HG03565 (cell line): ENCODE results near the gene KCNK17.
"Not testable (repeated sequence)": the region's sequence is repeated elsewhere in the genome, so short reads cannot be mapped to it uniquely, and the experiment has no call there.

ENCODE experiments used
- ATAC-seq: cut with Tn5 transposase; IDR thresholded peaks from one replicate; pipeline ENCODE4 v1.9.1; 2021; ENCODE audit warnings: mild to moderate bottlenecking, moderate library complexity; ENCODE audit not compliant: unreplicated experiment

Gene KCNK17

GRCh38 chr6:39303425-39304153 lies 10.6 kb downstream of the KCNK17 start:
- no peak for ATAC-seq

- ATAC-seq: no peak
Measured at GRCh38 chr6:39302669-39303424, 11.4 kb downstream of the KCNK17 start.

GRCh38 chr6:39302011-39302410 lies 12.2 kb downstream of the KCNK17 start:
- ATAC-seq: no peak

- ATAC-seq: no peak
Measured at GRCh38 chr6:39301606-39302005, 12.6 kb downstream of the KCNK17 start.

- ATAC-seq: no peak
Measured at GRCh38 chr6:39300739-39301138, 13.5 kb downstream of the KCNK17 start.

GRCh38 chr6:39298061-39298460 lies 16.2 kb downstream of the KCNK17 start:
- no peak for ATAC-seq

GRCh38 chr6:39296745-39297640 lies 17.2 kb downstream of the KCNK17 start:
- no peak for ATAC-seq

- ATAC-seq: no peak
Measured at GRCh38 chr6:39295611-39296011, 18.6 kb downstream of the KCNK17 start.

GRCh38 chr6:39294899-39295298 lies 19.3 kb downstream of the KCNK17 start:
- ATAC-seq: no peak

- no peak for ATAC-seq
Measured at GRCh38 chr6:39294133-39294532, 20.1 kb downstream of the KCNK17 start.

GRCh38 chr6:39292637-39293036 lies 21.6 kb downstream of the KCNK17 start:
- no peak for ATAC-seq

GRCh38 chr6:39289490-39289889 lies 24.7 kb downstream of the KCNK17 start:
- ATAC-seq: no peak

GRCh38 chr6:39287601-39288000 lies 26.6 kb downstream of the KCNK17 start:
- ATAC-seq: no peak

- ATAC-seq: not testable (repeated sequence)
Measured at GRCh38 chr6:39286596-39286995, 27.6 kb downstream of the KCNK17 start.

GRCh38 chr6:39282774-39283173 lies 31.4 kb downstream of the KCNK17 start:
- no peak for ATAC-seq

GRCh38 chr6:39281312-39281980 lies 32.8 kb downstream of the KCNK17 start:
- no peak for ATAC-seq

GRCh38 chr6:39280247-39280731 lies 33.9 kb downstream of the KCNK17 start:
- no peak for ATAC-seq

GRCh38 chr6:39279539-39279938 lies 34.7 kb downstream of the KCNK17 start:
- ATAC-seq: no peak

- no peak for ATAC-seq
Measured at GRCh38 chr6:39276379-39276995, 37.7 kb downstream of the KCNK17 start.

GRCh38 chr6:39274903-39275302 lies 39.3 kb downstream of the KCNK17 start:
- ATAC-seq: no peak
